Stimulated activated naive CD8-positive, alpha-beta T cell treated with anti-CD3 and anti-CD28 coated beads, Interleukin-15, amount 100 ng/mL, for 72 hours (primary cell): Measurements from ENCODE around the gene TMEM175.

Experiments used
- ATAC-seq: fragments of 150-1000 bp; cut with Tn5 transposase; 2 replicates; pipeline ENCODE4 v1.10.0; 2021; ENCODE audit warnings: mild to moderate bottlenecking, moderate library complexity
- DNase-seq, 2 donors: peaks; one replicate each; pipeline ENCODE4 v3.0.0; 2021 to 2022
- H3K27ac Mint-ChIP-seq, 2 donors: one replicate each; pipeline ENCODE4 v1.8.0; 2022; ENCODE audit warnings: mild to moderate bottlenecking in 2 of 2, mixed read lengths in 2 of 2, moderate library complexity in 2 of 2
- H3K27me3 Mint-ChIP-seq: one replicate; pipeline ENCODE4 v1.8.0; 2022; ENCODE audit warnings: mixed read lengths
- H3K4me1 Mint-ChIP-seq: one replicate; pipeline ENCODE4 v1.8.0; 2022; ENCODE audit warnings: mild to moderate bottlenecking, mixed read lengths
- H3K4me3 Mint-ChIP-seq, 2 donors: one replicate each; pipeline ENCODE4 v1.8.0; 2022; ENCODE audit warnings: mild to moderate bottlenecking in 2 of 2, mixed read lengths in 2 of 2, moderate library complexity in 1 of 2
- H3K9me3 Mint-ChIP-seq, 2 donors: one replicate each; pipeline ENCODE4 v1.8.0; 2022; ENCODE audit warnings: mixed read lengths in 2 of 2

The TMEM175 gene

DNA sequence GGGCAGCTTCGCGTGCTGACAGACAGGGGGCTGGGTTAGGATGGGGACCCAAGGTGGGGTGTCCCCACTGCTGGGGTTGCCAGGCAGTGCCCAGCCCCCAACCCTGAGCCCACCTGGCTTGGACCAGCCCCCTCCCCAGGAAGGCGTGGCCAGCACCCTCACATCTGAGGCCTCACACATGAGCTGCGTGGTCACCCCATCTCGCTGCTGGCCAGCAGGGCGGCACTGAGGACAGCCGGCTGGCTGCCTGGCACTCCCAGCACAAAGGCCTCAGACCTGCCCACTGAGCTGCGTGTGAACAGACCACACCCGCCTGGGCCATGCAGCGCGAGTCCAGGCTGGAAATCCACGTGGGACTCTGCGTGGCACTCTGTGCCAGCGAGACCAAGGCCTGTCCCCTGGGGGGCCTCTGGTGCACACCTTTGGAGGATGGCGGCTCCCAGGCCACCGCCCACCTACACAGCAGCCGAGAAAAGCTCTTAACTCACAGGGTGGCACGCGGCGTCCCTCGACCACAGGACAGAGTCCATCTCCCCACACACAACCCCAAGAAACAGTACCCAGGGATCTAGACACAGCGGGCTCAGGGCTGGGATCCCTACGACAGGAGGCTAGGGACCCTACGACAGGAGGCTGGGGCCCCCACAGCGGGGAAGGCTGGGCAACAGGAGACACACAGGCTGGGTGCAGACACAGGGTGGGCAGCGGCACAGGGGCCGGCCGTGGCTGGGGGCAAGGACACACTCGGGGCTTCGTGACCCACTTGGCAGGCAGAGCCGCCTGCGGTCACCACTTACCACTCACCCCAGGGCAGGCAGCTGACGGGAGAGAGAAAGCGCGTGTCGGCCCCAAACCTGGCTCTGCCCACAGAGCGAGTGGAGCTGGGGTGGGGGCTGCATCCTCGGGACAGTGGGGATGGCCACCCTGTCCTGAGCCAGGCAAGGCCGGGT is 31.3 kb downstream of the TMEM175 start:
- peak overlapping the region in 1 of 2 donors; percentile 27 for H3K27ac Mint-ChIP-seq
- ATAC-seq (no peak), DNase-seq (no peak)
- peaks cover under 1% of the 10 kb centered on the region for H3K4me1 Mint-ChIP-seq
- H3K9me3 Mint-ChIP-seq, result no peaks in the 10 kb centered on the region
- no peak overlapping the region for H3K4me3 Mint-ChIP-seq
- H3K27me3 Mint-ChIP-seq, result no peaks in the 10 kb centered on the region

DNA sequence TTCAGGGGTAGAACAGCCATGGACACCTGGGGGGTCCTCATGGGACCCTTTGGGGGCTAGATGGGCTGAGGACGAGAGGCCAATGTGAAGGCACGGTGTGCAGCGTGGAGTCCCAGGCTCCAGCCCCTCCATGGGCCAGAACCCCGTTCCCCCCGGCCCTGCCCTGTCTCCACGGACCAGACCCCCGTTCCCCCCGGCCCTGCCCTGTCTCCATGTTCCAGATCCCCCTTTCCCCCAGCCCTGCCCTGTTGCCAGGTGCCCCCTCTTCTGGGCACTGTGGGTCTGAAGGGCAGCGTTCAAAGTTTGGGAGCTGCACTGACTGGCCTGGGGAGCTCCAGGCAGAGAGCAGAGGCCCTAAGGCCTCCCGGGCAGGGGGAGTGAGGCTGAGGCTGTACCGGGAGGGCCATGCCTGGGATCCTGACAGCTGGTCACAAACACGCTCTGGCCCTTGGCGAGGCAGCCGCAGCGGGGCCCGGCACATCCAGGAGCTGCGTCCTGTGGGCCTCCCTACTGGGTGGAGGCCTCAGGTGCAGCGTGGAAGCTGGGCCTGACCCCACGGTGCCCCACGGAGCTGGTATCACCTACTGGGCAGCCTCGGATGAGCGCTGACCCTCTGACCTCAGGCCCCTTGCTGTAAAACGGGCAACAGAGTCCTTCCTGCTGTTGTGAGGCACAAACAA is 32.2 kb downstream of the TMEM175 start:
- peak overlapping the region in 1 of 2 donors; percentile 33 for H3K27ac Mint-ChIP-seq
- no peaks in the 10 kb centered on the region for H3K9me3 Mint-ChIP-seq
- no peak for DNase-seq
- no peaks in the 10 kb centered on the region for H3K27me3 Mint-ChIP-seq
- peaks cover 9% of the 10 kb centered on the region for H3K4me1 Mint-ChIP-seq
- ATAC-seq, result no peak
- no peak overlapping the region for H3K4me3 Mint-ChIP-seq

DNA sequence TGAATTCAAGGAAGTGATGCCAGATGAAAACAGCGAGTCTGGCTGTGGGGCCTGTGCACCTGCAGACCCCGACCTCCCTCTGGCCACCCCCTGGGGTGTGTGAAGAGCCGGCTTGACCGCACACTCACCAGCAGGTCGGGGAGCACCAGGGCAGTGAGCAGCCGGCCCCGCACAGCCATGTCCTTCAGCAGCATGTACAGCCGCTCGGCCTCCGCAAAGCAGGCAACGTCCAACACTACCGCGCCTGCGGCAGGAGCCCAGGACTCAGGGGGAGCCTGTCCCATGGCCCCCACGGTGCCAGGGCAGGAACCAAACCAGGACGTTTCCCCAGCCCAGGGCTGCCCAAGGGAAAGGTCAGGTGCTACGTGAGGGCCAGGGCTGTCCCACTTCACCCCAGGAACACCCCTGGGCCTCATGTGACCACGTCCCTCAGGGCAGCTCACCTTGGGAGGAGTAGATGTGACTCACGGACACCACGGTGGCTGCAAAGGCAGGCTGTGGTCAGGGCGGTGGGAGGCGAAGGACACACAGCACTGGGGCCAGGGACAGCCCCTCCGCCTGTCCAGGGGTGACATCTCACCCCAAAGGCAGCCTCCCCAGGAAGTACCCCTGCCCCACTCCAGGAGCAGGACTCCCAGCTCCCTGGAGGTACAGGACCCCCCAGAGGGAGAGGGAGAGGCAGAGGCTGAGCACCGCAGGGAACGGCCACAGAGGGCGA is 32.9 kb downstream of the TMEM175 start:
- Mint-ChIP-seq H3K27me3 (no peaks in the 10 kb centered on the region), H3K9me3 (no peaks in the 10 kb centered on the region), H3K27ac (no peak overlapping the region), H3K4me1 (peaks cover 13% of the 10 kb centered on the region), H3K4me3 (no peak overlapping the region)
- ATAC-seq (no peak), DNase-seq (no peak)

DNA sequence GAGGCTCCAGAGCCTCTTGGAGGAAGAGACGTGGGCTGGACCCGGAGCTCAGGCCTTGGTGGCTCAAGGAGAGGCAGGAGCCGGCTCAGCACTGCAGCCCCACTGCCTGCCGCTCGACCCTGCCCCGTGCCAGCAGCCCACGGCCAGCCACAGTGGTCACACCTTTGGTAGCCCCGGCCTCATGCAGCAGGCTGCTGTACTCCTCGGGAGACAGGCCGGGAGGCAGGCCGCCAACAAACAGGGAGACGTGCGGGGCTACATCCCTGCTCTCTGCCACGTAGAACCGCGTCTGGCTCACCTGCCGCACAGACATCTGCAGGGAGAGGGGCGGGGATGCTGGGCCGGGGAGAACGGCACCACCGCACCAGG is 33.5 kb downstream of the TMEM175 start:
- H3K4me1 Mint-ChIP-seq, result peaks cover 18% of the 10 kb centered on the region
- H3K27me3 Mint-ChIP-seq, result no peaks in the 10 kb centered on the region
- no peaks in the 10 kb centered on the region for H3K9me3 Mint-ChIP-seq
- no peak overlapping the region for H3K27ac Mint-ChIP-seq
- no peak for ATAC-seq
- no peak for DNase-seq
- no peak overlapping the region for H3K4me3 Mint-ChIP-seq

DNA sequence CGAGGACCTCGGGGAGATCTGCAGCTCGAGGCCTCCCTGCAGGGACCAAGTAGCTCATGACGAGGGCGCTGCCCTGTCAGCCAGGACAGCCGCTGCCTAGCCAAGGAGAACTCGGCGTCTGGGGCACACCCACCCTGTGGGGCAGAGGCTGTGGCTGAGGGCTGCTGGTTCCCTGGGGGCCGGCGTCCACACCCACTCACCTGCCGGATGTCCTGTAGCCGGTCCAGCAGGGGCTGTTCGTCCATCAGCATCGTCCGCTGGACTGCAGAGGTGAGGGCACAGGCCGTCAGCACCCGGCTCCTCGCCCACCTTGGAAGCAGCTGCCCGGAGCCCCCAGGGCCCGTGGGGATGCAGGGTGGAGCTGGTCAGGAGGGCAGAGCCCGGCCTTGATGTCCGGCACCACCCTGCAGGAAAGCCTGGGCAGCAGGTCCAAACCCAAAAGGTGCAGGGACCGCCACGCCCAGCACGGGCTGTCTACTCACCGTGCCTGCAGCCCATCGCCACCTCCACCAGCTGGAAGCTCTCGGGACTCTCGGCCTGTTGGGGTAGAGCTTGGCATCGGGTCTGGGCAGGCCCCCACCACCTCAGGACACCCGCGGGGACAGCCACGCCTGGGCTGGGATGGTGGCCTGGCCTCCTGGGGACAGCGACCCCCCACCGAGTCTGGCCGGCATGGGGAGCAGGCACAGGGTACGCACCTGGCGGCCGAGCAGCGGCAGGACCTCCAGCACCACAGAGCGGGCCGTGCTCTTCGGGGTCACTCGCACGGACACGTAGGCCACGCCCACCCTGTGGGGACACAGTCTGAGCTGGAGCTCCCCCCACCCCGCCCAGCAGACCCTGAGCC is 34.2 kb downstream of the TMEM175 start:
- no peak overlapping the region for H3K4me3 Mint-ChIP-seq
- no peak overlapping the region for H3K27ac Mint-ChIP-seq
- peaks cover 26% of the 10 kb centered on the region for H3K4me1 Mint-ChIP-seq

DNA sequence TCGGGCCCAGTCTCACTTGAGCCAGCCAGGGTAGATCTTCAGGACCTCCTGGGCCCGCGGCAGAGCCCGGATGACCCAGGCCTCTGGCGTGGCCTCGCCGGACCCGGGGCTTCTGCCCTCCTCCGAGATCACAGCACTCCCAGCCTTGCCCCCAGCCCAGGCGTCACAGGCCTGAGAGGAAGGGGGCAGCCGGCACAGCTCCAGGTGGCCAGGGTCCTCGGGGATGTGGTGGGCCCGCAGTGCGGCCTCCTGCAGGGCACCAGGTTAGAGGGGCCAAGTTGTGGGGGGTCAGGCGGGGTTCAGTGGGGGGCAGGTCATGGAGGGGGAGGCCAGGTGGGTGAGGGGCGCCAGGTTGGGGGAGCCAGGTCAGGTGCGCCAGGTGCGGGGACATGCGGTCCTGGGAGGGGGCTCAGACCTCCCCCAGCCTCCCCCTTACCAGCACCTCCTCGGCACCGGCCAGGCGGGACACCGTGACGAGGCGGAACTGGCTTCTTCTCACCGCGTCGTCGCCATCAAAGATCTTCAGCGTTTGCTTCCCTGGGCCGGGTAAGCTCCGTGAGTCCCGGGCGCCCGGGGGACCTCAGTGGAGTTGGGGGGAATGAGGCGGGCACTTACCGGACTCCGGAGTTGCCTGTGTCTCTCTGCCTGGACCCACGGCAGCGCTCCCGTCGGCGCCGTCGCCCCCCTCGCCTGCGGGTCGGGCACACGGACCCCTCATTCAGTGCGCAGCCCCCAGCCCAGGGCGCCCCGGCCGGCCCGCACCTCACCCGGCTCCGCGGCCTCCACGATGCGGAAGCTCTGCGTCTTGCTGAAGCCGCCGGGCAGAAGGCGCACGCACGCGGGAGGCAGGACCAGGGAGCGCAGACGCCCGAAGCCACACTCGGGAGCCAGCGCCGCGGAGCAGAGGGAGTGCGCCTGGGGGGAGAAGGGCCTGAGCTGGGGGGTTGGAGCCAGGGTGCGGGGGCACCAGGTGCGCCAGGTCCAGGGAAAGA is 35.1 kb downstream of the TMEM175 start:
- no peaks in the 10 kb centered on the region for H3K9me3 Mint-ChIP-seq
- no peaks in the 10 kb centered on the region for H3K27me3 Mint-ChIP-seq
- H3K4me1 Mint-ChIP-seq, result peaks cover 35% of the 10 kb centered on the region
- no peak overlapping the region for H3K27ac Mint-ChIP-seq
- peak; percentile 27 for ATAC-seq
- no peak for DNase-seq
- H3K4me3 Mint-ChIP-seq, result no peak overlapping the region

More for the DNA sequence above, 34.2 kb downstream of the TMEM175 start:
- DNase-seq, result no peak
- Mint-ChIP-seq H3K9me3 (no peaks in the 10 kb centered on the region), H3K27me3 (no peaks in the 10 kb centered on the region)
- no peak for ATAC-seq

DNA sequence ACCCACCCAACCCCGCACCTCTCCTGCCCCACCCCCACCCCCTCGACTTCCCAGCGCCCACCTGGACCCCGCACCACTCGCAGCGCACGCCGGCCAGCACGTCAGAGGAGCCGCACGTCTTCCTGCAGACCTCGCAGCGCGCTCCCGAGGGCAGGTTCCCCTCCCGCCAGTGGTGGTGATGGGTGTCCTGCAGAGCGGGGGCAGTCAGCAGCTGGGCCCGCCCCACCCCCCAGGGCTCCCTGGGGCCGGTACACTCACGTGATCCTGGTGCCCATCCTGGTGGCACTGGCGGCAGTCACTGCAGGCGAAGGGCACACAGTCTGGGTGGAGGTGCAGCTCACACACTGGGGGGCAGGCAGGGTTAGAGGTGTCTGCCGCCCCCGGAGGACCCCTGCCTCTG is 36.0 kb downstream of the TMEM175 start:
- no peaks in the 10 kb centered on the region for H3K9me3 Mint-ChIP-seq
- peaks cover 36% of the 10 kb centered on the region for H3K4me1 Mint-ChIP-seq
- ATAC-seq (no peak), DNase-seq (no peak)
- no peak overlapping the region for H3K4me3 Mint-ChIP-seq
- H3K27me3 Mint-ChIP-seq, result no peaks in the 10 kb centered on the region
- no peak overlapping the region for H3K27ac Mint-ChIP-seq

DNA sequence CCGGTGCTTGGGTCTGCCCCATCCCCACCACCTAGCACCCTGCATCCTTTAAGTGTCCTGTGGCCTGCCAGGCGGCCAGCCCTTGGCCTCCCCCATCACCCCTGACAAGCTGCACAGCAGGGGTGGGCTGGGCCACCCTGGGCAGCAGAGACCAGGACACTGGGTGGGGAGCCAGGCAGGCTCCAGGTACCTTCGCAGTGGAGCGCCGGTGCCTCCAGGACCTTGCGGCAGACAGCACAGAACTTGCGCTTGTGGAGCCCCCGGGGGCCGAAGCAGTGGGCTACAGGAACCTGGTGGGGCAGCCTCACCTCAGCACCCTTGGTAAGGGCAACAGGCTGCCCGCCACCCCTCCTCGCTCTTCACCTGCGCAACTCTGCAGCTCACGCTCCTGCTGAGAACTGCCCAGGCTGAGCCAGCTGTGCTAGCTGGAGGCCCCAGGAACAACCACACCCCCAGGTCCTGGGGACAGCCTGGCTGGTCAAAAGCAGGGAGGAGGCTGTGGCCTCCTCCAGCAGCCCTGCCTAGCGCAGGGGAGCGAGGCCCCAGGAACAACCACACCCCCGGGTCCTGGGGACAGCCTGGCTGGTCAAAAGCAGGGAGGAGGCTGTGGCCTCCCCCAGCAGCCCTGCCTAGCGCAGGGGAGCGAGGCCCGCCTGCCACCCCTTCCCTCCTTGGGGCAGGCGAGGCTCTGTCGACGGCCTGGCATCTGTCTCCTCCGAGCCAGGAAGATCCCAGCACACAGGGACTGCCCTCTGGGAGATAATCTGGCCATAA is 36.5 kb downstream of the TMEM175 start:
- Mint-ChIP-seq H3K4me1 (peaks cover 36% of the 10 kb centered on the region), H3K27ac (no peak overlapping the region), H3K9me3 (no peaks in the 10 kb centered on the region), H3K4me3 (peak overlapping the region in 1 of 2 donors; percentile 48), H3K27me3 (no peaks in the 10 kb centered on the region)
- DNase-seq (no peak), ATAC-seq (no peak)

DNA sequence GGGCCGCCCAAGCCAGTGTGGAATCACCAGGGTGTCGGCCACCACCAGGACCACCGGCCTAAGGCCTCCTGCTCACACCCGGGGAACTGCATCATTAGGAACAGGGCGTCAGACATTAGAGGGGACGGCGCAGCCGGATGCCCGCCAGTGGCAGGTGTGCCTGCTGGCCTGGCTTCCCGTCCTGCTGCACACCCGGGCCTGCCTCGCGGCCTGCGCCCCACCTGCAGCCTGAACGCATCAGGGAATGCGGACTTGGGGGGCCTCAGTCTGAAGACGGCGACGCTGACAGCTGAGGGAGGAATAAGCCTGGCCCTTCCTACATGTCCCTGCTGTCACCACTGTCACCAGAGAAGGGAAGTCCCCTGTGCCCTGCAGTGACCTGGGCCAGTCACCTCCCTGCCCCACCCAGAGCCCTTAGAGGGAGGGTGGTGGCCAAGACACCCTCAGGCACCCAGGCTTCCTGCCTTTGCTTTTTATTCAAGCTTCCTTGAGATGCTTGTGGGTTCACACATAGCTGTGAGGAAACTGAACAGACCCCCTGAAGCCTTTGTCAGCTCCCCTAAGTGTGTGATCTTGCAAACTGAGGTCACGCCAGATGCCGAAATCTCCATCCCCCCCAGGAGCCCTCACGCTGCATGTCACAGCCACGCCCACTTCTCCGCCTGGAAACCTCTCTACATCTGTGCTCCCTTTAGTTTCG is 37.9 kb downstream of the TMEM175 start:
- no peaks in the 10 kb centered on the region for H3K27me3 Mint-ChIP-seq
- no peak for DNase-seq
- peaks cover 36% of the 10 kb centered on the region for H3K4me1 Mint-ChIP-seq
- H3K9me3 Mint-ChIP-seq, result no peaks in the 10 kb centered on the region
- H3K27ac Mint-ChIP-seq, result no peak overlapping the region
- peak overlapping the region in 1 of 2 donors; percentile 1 for H3K4me3 Mint-ChIP-seq
- ATAC-seq, result no peak

DNA sequence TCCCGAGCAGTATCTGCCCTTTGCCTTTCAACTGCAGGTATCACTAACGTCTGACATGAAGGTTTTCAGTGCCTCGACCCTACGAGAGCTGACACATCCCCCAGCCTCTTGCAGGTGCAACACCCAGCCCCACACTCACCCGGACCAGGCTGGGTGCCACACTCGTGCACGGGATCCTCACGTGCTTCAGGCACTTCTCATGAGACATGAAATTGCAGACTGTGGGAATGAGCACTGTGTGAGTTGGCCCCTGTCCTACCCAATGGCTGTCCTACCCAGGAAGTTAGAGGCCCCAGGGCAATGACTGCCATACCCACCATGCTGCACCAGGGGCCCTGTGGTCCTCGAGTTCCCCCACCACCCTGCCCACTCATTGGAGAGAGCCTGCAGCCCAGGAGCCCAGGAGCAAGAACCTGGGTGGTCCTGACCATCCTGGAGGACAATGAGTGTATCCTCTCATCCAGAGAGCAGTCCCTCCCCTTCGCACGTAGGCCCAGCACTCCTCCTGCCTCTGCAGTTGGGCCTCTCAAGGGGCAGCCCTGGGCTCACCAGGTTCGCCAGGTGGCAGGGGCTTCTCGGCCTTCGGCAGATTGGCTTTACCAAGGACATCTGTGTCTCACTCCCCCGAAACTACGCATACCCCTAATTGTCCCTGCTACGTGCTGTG is 38.7 kb downstream of the TMEM175 start:
- Mint-ChIP-seq H3K27ac (no peak overlapping the region), H3K27me3 (no peaks in the 10 kb centered on the region), H3K4me3 (peak overlapping the region; percentile 2 to 37), H3K9me3 (no peaks in the 10 kb centered on the region), H3K4me1 (peaks cover 36% of the 10 kb centered on the region)
- ATAC-seq, result no peak
- DNase-seq, result no peak

DNA sequence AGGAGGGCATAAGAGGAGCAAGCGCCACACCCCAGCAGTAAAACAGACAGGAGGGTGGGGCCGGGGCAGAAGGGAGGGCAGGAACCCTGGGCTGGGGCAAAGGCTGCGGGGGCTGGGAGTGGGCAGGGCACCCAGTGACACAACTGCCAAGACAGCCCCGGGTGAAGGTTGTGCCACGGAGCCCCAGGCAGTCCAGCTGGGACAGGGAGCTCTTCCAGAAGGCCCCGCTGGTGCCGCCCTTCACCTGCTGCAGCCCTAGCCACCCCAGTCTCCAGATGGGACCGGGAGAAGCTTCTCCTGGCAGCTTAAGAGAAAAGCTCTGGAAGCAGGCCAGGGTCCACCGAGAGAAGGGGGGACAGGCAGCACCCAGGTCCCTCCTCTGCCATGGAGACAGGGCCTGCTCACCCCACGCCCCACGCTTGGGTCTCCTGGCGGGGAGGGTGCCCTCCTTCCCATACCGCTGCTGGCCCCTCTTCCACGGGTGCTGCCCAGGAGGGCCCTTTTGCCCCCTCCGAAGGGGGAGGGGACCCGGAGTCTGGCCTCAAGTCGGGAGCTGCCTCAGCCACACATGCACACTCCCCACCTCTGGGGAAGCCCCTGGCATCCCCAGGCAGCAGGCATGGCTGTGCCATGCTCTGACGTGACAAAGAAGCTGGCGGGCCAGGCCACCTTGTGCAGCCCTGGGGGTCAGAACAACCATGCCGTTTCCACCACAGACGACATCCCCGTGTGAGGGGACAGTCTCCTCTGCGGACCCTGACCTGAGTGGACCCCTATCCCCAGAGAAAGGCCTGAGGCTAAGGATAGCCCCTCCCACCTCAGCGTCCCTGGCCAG is 39.6 kb downstream of the TMEM175 start:
- DNase-seq (no peak), ATAC-seq (no peak)
- peaks cover 36% of the 10 kb centered on the region for H3K4me1 Mint-ChIP-seq
- no peaks in the 10 kb centered on the region for H3K9me3 Mint-ChIP-seq
- H3K27ac Mint-ChIP-seq, result peak overlapping the region in 1 of 2 donors; percentile 6
- H3K4me3 Mint-ChIP-seq, result peak overlapping the region; percentile 63 to 81
- no peaks in the 10 kb centered on the region for H3K27me3 Mint-ChIP-seq
